H9 (cell line): ENCODE results near the gene DMD. TPM values are rescaled to one million over a fixed set of nuclear protein-coding genes. Genes with fewer than 3 reads are reported as not detected.

Experiments used
- DNase-seq: peaks from one replicate; pipeline ENCODE4 v3.0.0-alpha.2; 2017
- H2AFZ ChIP-seq: one replicate; pipeline ENCODE4 v1.6.1; 2013; ENCODE audit warnings: mild to moderate bottlenecking, low read length, control low read depth, moderate library complexity
- H2AK5ac ChIP-seq: 2 replicates; pipeline ENCODE4 v1.6.1; 2013; ENCODE audit warnings: low read length, control low read depth, mixed read lengths; ENCODE audit not compliant: insufficient read length
- H2BK120ac ChIP-seq: one replicate; pipeline ENCODE4 v1.6.1; 2013; ENCODE audit warnings: low read depth, mild to moderate bottlenecking, low read length, control low read depth, inconsistent platforms; ENCODE audit not compliant: poor library complexity, severe bottlenecking
- H2BK12ac ChIP-seq: 2 replicates; pipeline ENCODE4 v1.6.1; 2013; ENCODE audit warnings: low read length, control low read depth, mixed read lengths, low read depth; ENCODE audit not compliant: insufficient read length
- H2BK15ac ChIP-seq: 2 replicates; pipeline ENCODE4 v1.6.1; 2013; ENCODE audit warnings: low read depth, low read length, control low read depth
- H2BK20ac ChIP-seq: one replicate; pipeline ENCODE4 v1.6.1; 2013; ENCODE audit warnings: low read depth, mild to moderate bottlenecking, low read length, control low read depth, inconsistent platforms; ENCODE audit not compliant: poor library complexity, severe bottlenecking
- H2BK5ac ChIP-seq: 2 replicates; pipeline ENCODE4 v1.6.1; 2013; ENCODE audit warnings: low read length, control low read depth, mixed read lengths; ENCODE audit not compliant: insufficient read length
- H3K14ac ChIP-seq: 2 replicates; pipeline ENCODE4 v1.6.1; 2013; ENCODE audit warnings: low read length, control low read depth; ENCODE audit not compliant: insufficient read depth
- H3K18ac ChIP-seq: 2 replicates; pipeline ENCODE4 v1.6.1; 2013; ENCODE audit warnings: low read depth, mild to moderate bottlenecking, mixed read lengths, low read length, control low read depth; ENCODE audit not compliant: insufficient read length
- H3K23ac ChIP-seq: 2 replicates; pipeline ENCODE4 v1.6.1; 2013; ENCODE audit warnings: low read length, control low read depth, mixed read lengths, low read depth; ENCODE audit not compliant: insufficient read length
- H3K23me2 ChIP-seq: 2 replicates; pipeline ENCODE4 v1.6.1; 2013; ENCODE audit warnings: low read depth, mild to moderate bottlenecking, mixed read lengths, low read length, control low read depth; ENCODE audit not compliant: insufficient read length, poor library complexity, severe bottlenecking
- H3K27ac ChIP-seq: 2 replicates; pipeline ENCODE4 v1.5.1; 2013; ENCODE audit warnings: low read length, control low read depth, mixed read lengths, low read depth; ENCODE audit not compliant: insufficient read length
- H3K27me3 ChIP-seq: 2 replicates; pipeline ENCODE4 v1.6.1; 2013; ENCODE audit warnings: low read length, control low read depth, inconsistent platforms; ENCODE audit not compliant: insufficient read depth
- H3K4ac ChIP-seq: 2 replicates; pipeline ENCODE4 v1.6.1; 2013; ENCODE audit warnings: low read depth, mild to moderate bottlenecking, control low read depth, inconsistent platforms, low read length, moderate library complexity
- H3K4me1 ChIP-seq: 2 replicates; pipeline ENCODE4 v1.6.1; 2013; ENCODE audit warnings: low read length, control low read depth, inconsistent platforms; ENCODE audit not compliant: insufficient read depth
- H3K4me2 ChIP-seq: 2 replicates; pipeline ENCODE4 v1.6.1; 2013; ENCODE audit warnings: low read length, control low read depth, mixed read lengths; ENCODE audit not compliant: insufficient read length, insufficient read depth
- H3K56ac ChIP-seq: 2 replicates; pipeline ENCODE4 v1.6.1; 2013; ENCODE audit warnings: low read depth, mild to moderate bottlenecking, mixed read lengths, low read length, control low read depth; ENCODE audit not compliant: insufficient read length
- H3K79me1 ChIP-seq: 2 replicates; pipeline ENCODE4 v1.6.1; 2013; ENCODE audit warnings: low read depth, mild to moderate bottlenecking, moderate library complexity, low read length, control low read depth, inconsistent platforms; ENCODE audit not compliant: insufficient read depth, poor library complexity, severe bottlenecking
- H3K79me2 ChIP-seq: 2 replicates; pipeline ENCODE4 v1.6.1; 2013; ENCODE audit warnings: low read length, control low read depth, inconsistent platforms; ENCODE audit not compliant: insufficient read depth
- H3K9ac ChIP-seq: 2 replicates; pipeline ENCODE4 v1.6.1; 2013; ENCODE audit warnings: low read length, control low read depth, mixed read lengths; ENCODE audit not compliant: insufficient read length; ENCODE audit errors: extremely low read depth
- H3K9me3 ChIP-seq: one replicate; pipeline ENCODE4 v1.6.1; 2013; ENCODE audit warnings: low read depth, low read length, inconsistent platforms; ENCODE audit not compliant: control insufficient read depth
- H3T11ph ChIP-seq: one replicate; pipeline ENCODE4 v1.6.1; 2013; ENCODE audit warnings: mild to moderate bottlenecking, low read length, control low read depth, inconsistent platforms
- H4K20me1 ChIP-seq: one replicate; pipeline ENCODE4 v1.6.1; 2013; ENCODE audit not compliant: control insufficient read depth, insufficient read length, insufficient read depth
- H4K5ac ChIP-seq: 2 replicates; pipeline ENCODE4 v1.6.1; 2013; ENCODE audit warnings: low read depth, mild to moderate bottlenecking, mixed read lengths, low read length, control low read depth; ENCODE audit not compliant: insufficient read length
- H4K8ac ChIP-seq: replicated peaks from 2 replicates; pipeline ENCODE4 v1.6.1; 2013; ENCODE audit warnings: low read length, control low read depth, mixed read lengths, low read depth; ENCODE audit not compliant: insufficient read length
- H4K91ac ChIP-seq: 2 replicates; pipeline ENCODE4 v1.6.1; 2013; ENCODE audit warnings: low read depth, mild to moderate bottlenecking, moderate library complexity, mixed read lengths, low read length, control low read depth; ENCODE audit not compliant: insufficient read length
- H3K27ac Mint-ChIP-seq, 3 experiments: 2 replicates in 2 of 3; 3 replicates in 1 of 3; pipeline ENCODE4 v1.8.0; 2020 to 2021; ENCODE audit warnings: mixed read lengths in 3 of 3, mild to moderate bottlenecking in 1 of 3, moderate library complexity in 1 of 3
- H3K27me3 Mint-ChIP-seq: 2 replicates; pipeline ENCODE4 v1.8.0; 2021; ENCODE audit warnings: low read depth, mild to moderate bottlenecking, moderate library complexity, mixed read lengths
- H3K36me3 Mint-ChIP-seq, 3 experiments: 2 replicates in 2 of 3; 3 replicates in 1 of 3; pipeline ENCODE4 v1.8.0; 2020 to 2021; ENCODE audit warnings: low read depth in 3 of 3, mixed read lengths in 3 of 3; ENCODE audit not compliant: insufficient read depth in 1 of 3
- H3K4me1 Mint-ChIP-seq, 2 experiments: 2 replicates each; pipeline ENCODE4 v1.8.0; 2020; ENCODE audit warnings: mixed read lengths in 2 of 2
- H3K4me3 Mint-ChIP-seq, 2 experiments: 2 replicates in 1 of 2; 3 replicates in 1 of 2; pipeline ENCODE4 v1.8.0; 2020 to 2021; ENCODE audit warnings: mild to moderate bottlenecking in 2 of 2, mixed read lengths in 2 of 2, moderate library complexity in 1 of 2
- H3K9me3 Mint-ChIP-seq, 2 experiments: 2 replicates in 1 of 2; 3 replicates in 1 of 2; pipeline ENCODE4 v1.8.0; 2020; ENCODE audit warnings: mild to moderate bottlenecking in 2 of 2, mixed read lengths in 2 of 2, moderate library complexity in 1 of 2
- WGBS: extraction: QIAGEN DNeasy Blood & Tissue Kit; methylation state at CpG from one replicate; pipeline ENCODE4 v1.1.7; 2013; ENCODE audit warnings: missing lambda C conversion rate, low lambda C conversion rate, mixed read lengths; ENCODE audit not compliant: insufficient read length; ENCODE audit errors: extremely low coverage; 5-methylcytosine and 5-hydroxymethylcytosine counted together
- total RNA-seq: library from RNA; stranded (reverse); gene quantifications from 2 replicates; pipeline ENCODE4 v1.2.1, GENCODE V29; 2021
- TF ChIP-seq, protein P1 (sequence below): fragments of 200-600 bp; sonication (generic); conservative IDR thresholded peaks from 3 replicates; pipeline ENCODE4 v1.8.0; 2021; ENCODE audit warnings: antibody characterized with exemption, mild to moderate bottlenecking

Gene DMD
- total RNA-seq, 1 experiment from 2014 or later: 3.8 TPM

DNA sequence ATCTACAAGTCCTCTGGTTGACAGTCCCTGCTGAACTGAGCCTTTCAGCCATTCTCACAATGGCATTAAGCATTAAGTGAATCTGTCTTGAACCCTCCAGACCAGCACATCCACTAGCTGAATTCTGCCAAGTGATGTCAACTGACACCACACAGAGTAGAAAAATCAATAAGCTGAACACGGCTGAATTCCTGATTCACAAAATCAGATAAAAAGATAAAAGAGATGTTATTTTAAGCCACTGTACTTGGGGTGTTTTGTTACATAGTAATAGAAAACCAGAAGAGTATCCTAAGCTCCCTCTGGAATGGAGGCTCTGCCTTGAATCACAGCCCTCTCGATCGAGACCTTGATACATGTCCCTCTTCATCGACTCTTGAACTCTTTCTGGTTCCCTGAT lies 336.5 kb downstream of the DMD start:
- no peak overlapping the region for H3K4me2 ChIP-seq
- no peak overlapping the region for H3K18ac ChIP-seq
- no CpG with 5 or more reads among the region's 4 CpGs for WGBS
- no peak overlapping the region for H2BK5ac ChIP-seq
- H2AK5ac ChIP-seq: no peak overlapping the region
- TF ChIP-seq, protein P1, sequence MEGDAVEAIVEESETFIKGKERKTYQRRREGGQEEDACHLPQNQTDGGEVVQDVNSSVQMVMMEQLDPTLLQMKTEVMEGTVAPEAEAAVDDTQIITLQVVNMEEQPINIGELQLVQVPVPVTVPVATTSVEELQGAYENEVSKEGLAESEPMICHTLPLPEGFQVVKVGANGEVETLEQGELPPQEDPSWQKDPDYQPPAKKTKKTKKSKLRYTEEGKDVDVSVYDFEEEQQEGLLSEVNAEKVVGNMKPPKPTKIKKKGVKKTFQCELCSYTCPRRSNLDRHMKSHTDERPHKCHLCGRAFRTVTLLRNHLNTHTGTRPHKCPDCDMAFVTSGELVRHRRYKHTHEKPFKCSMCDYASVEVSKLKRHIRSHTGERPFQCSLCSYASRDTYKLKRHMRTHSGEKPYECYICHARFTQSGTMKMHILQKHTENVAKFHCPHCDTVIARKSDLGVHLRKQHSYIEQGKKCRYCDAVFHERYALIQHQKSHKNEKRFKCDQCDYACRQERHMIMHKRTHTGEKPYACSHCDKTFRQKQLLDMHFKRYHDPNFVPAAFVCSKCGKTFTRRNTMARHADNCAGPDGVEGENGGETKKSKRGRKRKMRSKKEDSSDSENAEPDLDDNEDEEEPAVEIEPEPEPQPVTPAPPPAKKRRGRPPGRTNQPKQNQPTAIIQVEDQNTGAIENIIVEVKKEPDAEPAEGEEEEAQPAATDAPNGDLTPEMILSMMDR: no peak
- H3K79me1 ChIP-seq: no peaks in the 10 kb centered on the region
- no peak overlapping the region for H3K27ac Mint-ChIP-seq
- no peak overlapping the region for H2BK120ac ChIP-seq
- no peaks in the 10 kb centered on the region for H3K27me3 Mint-ChIP-seq
- no peak overlapping the region for H3T11ph ChIP-seq
- H4K20me1 ChIP-seq: no peaks in the 10 kb centered on the region
- no peak overlapping the region for H3K4me3 Mint-ChIP-seq
- H3K23me2 ChIP-seq: no peaks in the 10 kb centered on the region
- no peak overlapping the region for H3K9ac ChIP-seq
- H2BK12ac ChIP-seq: no peak overlapping the region
- no peaks in the 10 kb centered on the region; a peak in 1 of 7 replicates for H3K36me3 Mint-ChIP-seq
- H3K4ac ChIP-seq: no peak overlapping the region
- no peak overlapping the region for H2AFZ ChIP-seq
- no peak overlapping the region for H3K23ac ChIP-seq
- no peak for DNase-seq
- no peaks in the 10 kb centered on the region for H3K79me2 ChIP-seq
- peaks cover 3% of the 10 kb centered on the region for H3K4me1 ChIP-seq
- H3K56ac ChIP-seq: no peak overlapping the region
- no peak overlapping the region for H3K14ac ChIP-seq
- no peaks in the 10 kb centered on the region for H3K27me3 ChIP-seq
- peaks cover 0 to 10% of the 10 kb centered on the region in 2 experiments; a peak in 3 of 5 replicates for H3K9me3 Mint-ChIP-seq
- H4K5ac ChIP-seq: no peak overlapping the region
- peaks cover 11 to 13% of the 10 kb centered on the region in 2 experiments for H3K4me1 Mint-ChIP-seq
- H4K91ac ChIP-seq: no peak overlapping the region
- no peaks in the 10 kb centered on the region for H3K9me3 ChIP-seq
- H2BK15ac ChIP-seq: no peak overlapping the region
- no peak overlapping the region for H4K8ac ChIP-seq
- H3K27ac ChIP-seq: no peak overlapping the region
- H2BK20ac ChIP-seq: no peak overlapping the region
